K562 treated with DMSO at 1 percent for 4 hours (cell line): ENCODE results near the gene PHAF1. TPM values are rescaled to one million over a fixed set of nuclear protein-coding genes. Genes with fewer than 3 reads are reported as not detected.

Source experiments
- total RNA-seq: library from RNA; unstranded; fragments of 300-600 nt; gene quantifications from 2 replicates; pipeline ENCODE4 v1.2.3, GENCODE V29; 2022; ENCODE audit not compliant: insufficient read depth

PHAF1 gene
- 9.2 and 13.9 TPM in 2 replicates for total RNA-seq

GRCh38 chr16:67109407-67110135 is at the start of gene PHAF1:
TSS of gene PHAF1 (plus strand) at chr16:67109941. CDS start at chr16:67110176, 235 bp downstream.

GRCh38 chr16:67150833-67151396 is 41.2 kb downstream of the PHAF1 start, which contains the start of gene B3GNT9:
TSS of gene B3GNT9 (minus strand) at chr16:67150998. CDS start at chr16:67150485, 513 bp downstream.

GRCh38 chr16:67164599-67165061 is 54.9 kb downstream of the PHAF1 start, which contains the start of gene HSF4:
TSS of gene HSF4 (plus strand) at chr16:67164745. CDS start at chr16:67164812, 67 bp downstream.

GRCh38 chr16:67170168-67170948 is 60.6 kb downstream of the PHAF1 start, which contains the start of gene NOL3:
TSS of gene NOL3 (plus strand) at chr16:67170538.

GRCh38 chr16:67183627-67184452 is 74.1 kb downstream of the PHAF1 start, which contains the start of gene MATCAP1:
TSS of gene MATCAP1 (minus strand) at chr16:67183963. CDS start at chr16:67180610, 3,353 bp downstream.

GRCh38 chr16:67190041-67190440 is 80.3 kb downstream of the PHAF1 start, which contains the start of gene EXOC3L1:
TSS of gene EXOC3L1 (minus strand) at chr16:67190136. CDS start at chr16:67189676, 460 bp downstream.

GRCh38 chr16:67191995-67192681 is 82.4 kb downstream of the PHAF1 start, which contains the start of gene E2F4:
TSS of gene E2F4 (plus strand) at chr16:67192155. CDS start at chr16:67192228, 73 bp downstream.

Other genes with a start within 250 kb of the PHAF1 start
- 3.9 and 7.4 TPM in 2 replicates for gene PDP2, start 229.4 kb upstream of the PHAF1 start, total RNA-seq
- not detected in 2 replicates for gene CDH16, start 191.1 kb upstream of the PHAF1 start, total RNA-seq
- gene RRAD, start 184.4 kb upstream of the PHAF1 start, total RNA-seq: 2.4 and 5.3 TPM in 2 replicates
- gene CIAO2B, start 175.5 kb upstream of the PHAF1 start, total RNA-seq: 224 and 237 TPM in 2 replicates
- gene CES2, start 174.4 kb upstream of the PHAF1 start, total RNA-seq: 22.1 TPM in 2 replicates
- gene CES3, start 148.7 kb upstream of the PHAF1 start, total RNA-seq: 0.93 TPM in 1 of 2 replicates, not detected in the other
- gene CES4A, start 121.4 kb upstream of the PHAF1 start, total RNA-seq: not detected in 2 replicates
- 34.7 and 44.2 TPM in 2 replicates for gene CBFB, start 80.8 kb upstream of the PHAF1 start, total RNA-seq
- gene B3GNT9, start 41.1 kb downstream of the PHAF1 start, total RNA-seq: 3.7 and 5.6 TPM in 2 replicates
- gene TRADD, start 50.0 kb downstream of the PHAF1 start, total RNA-seq: 28.0 and 33.7 TPM in 2 replicates
- gene FBXL8, start 50.0 kb downstream of the PHAF1 start, total RNA-seq: 9.0 and 16.6 TPM in 2 replicates
- 14.8 and 26.3 TPM in 2 replicates for gene HSF4, start 54.8 kb downstream of the PHAF1 start, total RNA-seq
- gene NOL3, start 60.6 kb downstream of the PHAF1 start, total RNA-seq: 15.7 and 20.6 TPM in 2 replicates
- gene MATCAP1, start 74.0 kb downstream of the PHAF1 start, total RNA-seq: 16.8 and 24.9 TPM in 2 replicates
- gene EXOC3L1, start 80.2 kb downstream of the PHAF1 start, total RNA-seq: not detected in 2 replicates
- 82.7 and 87.6 TPM in 2 replicates for gene E2F4, start 82.2 kb downstream of the PHAF1 start, total RNA-seq
- 1.6 and 4.3 TPM in 2 replicates for gene ELMO3, start 89.2 kb downstream of the PHAF1 start, total RNA-seq
- 57.9 and 64.8 TPM in 2 replicates for gene TMEM208, start 117.2 kb downstream of the PHAF1 start, total RNA-seq
- 45.2 and 50.9 TPM in 2 replicates for gene FHOD1, start 137.5 kb downstream of the PHAF1 start, total RNA-seq
- 1.8 and 2.0 TPM in 2 replicates for gene SLC9A5, start 139.0 kb downstream of the PHAF1 start, total RNA-seq
- 29.4 and 39.8 TPM in 2 replicates for gene PLEKHG4, start 169.6 kb downstream of the PHAF1 start, total RNA-seq
- 0.15 TPM in 1 of 2 replicates, not detected in the other for gene KCTD19, start 216.8 kb downstream of the PHAF1 start, total RNA-seq
- gene LRRC36, start 216.9 kb downstream of the PHAF1 start, total RNA-seq: 0.30 TPM in 1 of 2 replicates, not detected in the other